ENCODE data around the gene UBE2O.

The UBE2O gene

DNA sequence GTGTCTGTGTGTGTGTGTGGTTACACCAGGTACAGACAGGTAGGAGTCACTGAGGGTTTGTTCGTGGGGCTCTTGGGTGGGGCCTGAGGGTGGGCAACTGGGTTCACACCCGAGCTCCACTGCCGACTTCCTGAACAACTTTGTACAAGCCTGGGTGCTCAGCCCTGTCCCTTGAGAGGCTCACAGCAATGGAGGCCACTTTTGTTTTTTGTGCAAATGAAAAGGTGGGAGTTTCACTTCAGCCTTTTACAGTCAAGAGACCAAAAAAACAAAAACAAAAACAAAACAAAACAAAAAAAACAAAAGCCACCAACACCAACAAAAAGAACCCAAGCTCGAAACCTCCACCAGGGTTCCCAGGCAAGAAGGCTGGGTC lies 45.9 kb upstream of the UBE2O start:
- TF ChIP-seq EZH2 (optimal IDR thresholded peaks at IDR 0.05; ENCODE audit: low read depth, low read length) (no peak), EZH2phosphoT487 (IDR thresholded peaks at IDR 0.05; ENCODE audit: low read length) (no peak)
- TF ChIP-seq, protein P1, sequence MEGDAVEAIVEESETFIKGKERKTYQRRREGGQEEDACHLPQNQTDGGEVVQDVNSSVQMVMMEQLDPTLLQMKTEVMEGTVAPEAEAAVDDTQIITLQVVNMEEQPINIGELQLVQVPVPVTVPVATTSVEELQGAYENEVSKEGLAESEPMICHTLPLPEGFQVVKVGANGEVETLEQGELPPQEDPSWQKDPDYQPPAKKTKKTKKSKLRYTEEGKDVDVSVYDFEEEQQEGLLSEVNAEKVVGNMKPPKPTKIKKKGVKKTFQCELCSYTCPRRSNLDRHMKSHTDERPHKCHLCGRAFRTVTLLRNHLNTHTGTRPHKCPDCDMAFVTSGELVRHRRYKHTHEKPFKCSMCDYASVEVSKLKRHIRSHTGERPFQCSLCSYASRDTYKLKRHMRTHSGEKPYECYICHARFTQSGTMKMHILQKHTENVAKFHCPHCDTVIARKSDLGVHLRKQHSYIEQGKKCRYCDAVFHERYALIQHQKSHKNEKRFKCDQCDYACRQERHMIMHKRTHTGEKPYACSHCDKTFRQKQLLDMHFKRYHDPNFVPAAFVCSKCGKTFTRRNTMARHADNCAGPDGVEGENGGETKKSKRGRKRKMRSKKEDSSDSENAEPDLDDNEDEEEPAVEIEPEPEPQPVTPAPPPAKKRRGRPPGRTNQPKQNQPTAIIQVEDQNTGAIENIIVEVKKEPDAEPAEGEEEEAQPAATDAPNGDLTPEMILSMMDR (IDR thresholded peaks at IDR 0.05; ENCODE audit: low read length) = no peak
- no peaks in the 10 kb centered on the region for H4K20me1 ChIP-seq (ENCODE audit: insufficient read depth, low read length)
- H3K4me3 ChIP-seq (ENCODE audit: low read length) = peak overlapping the region; percentile 82

DNA sequence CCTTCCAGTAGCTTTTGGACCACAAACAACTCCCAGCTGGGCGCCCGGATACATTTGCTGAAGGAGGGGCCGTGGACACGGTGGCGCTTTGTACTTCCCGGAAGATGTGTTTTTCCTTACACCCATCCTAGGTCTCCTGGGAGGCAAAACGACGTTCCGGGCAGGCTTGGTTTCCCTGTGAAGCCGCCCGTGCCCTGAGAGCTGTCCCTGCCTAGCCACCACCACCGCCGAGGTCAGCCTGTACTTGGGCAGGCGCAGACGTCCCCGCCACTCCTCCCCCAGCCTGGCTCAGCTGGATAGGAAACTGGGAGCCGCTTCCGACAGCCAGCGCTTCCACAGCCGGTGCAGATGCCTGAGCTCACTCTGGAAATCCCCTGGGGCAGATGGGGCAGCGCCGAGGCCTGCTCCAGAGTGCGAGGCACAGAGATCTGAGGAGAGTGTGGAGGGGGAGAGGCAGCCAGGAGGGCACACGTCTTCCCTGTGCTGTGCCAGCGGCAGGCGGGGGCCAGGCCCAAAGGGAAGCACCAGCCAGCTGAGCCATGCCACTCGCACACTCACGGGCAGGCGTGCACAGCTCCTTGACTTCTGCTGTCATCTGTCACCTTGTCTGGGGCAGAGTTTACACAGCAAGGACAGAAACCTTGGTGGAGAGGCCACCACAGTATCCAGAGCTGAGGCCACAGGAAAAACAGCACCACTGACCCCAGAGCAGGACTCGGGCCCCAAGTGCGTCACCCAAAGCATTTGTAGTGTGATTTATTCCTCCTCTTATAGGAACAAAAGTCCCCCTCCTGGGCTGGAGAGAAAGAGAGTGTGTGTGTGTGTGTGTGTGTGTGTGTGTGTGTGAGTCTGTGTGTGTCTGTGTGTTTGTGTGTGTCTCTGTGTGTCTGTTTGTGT lies 45.3 kb upstream of the UBE2O start:
- H3K9me2 ChIP-seq (replicated peaks; ENCODE audit: insufficient read depth, low read length) = no peaks in the 10 kb centered on the region
- no peaks in the 10 kb centered on the region for H3K9me3 ChIP-seq (replicated peaks; ENCODE audit: insufficient read depth, low read length)
- no peak overlapping the region for H2AFZ ChIP-seq (ENCODE audit: low read length)
- peaks cover 69% of the 10 kb centered on the region for H3K79me2 ChIP-seq (ENCODE audit: low read length)
- H3K4me3 ChIP-seq (ENCODE audit: low read length) = no peak overlapping the region
- no peaks in the 10 kb centered on the region for H3K36me3 ChIP-seq (replicated peaks; ENCODE audit: insufficient read depth, low read length)
- H3F3A ChIP-seq (ENCODE audit: insufficient read depth, low read length) = peaks cover 10% of the 10 kb centered on the region
- no peak for DNase-seq
- H3K27me3 ChIP-seq (replicated peaks; ENCODE audit: insufficient read depth, low read length) = no peaks in the 10 kb centered on the region
- peak overlapping the region; percentile 14; the same call in 1 of the 2 replicates for H3K9ac ChIP-seq (ENCODE audit: low read length)
- H4K20me1 ChIP-seq (ENCODE audit: insufficient read depth, low read length) = no peaks in the 10 kb centered on the region
- no peak overlapping the region; the same call in 1 of the 2 replicates for H3K4me2 ChIP-seq (ENCODE audit: low read depth, low read length)
- peak overlapping the region; percentile 20; the same call in 1 of the 2 replicates for H3K27ac ChIP-seq (ENCODE audit: low read length)
- peaks cover 58% of the 10 kb centered on the region for H3K4me1 ChIP-seq (ENCODE audit: low read length)
- TF ChIP-seq EZH2phosphoT487 (IDR thresholded peaks at IDR 0.05; ENCODE audit: low read length) (no peak), EZH2 (optimal IDR thresholded peaks at IDR 0.05; ENCODE audit: low read depth, low read length) (no peak)
- TF ChIP-seq, protein P1 (IDR thresholded peaks at IDR 0.05; ENCODE audit: low read length) = no peak

More for the DNA sequence above, 45.9 kb upstream of the UBE2O start:
- Histone ChIP-seq H3K9me3 (replicated peaks; ENCODE audit: insufficient read depth, low read length) (no peaks in the 10 kb centered on the region), H3K79me2 (ENCODE audit: low read length) (peaks cover 69% of the 10 kb centered on the region), H2AFZ (ENCODE audit: low read length) (no peak overlapping the region), H3K27ac (ENCODE audit: low read length) (peak overlapping the region; percentile 20; the same call in 1 of the 2 replicates), H3K9me2 (replicated peaks; ENCODE audit: insufficient read depth, low read length) (no peaks in the 10 kb centered on the region), H3K4me1 (ENCODE audit: low read length) (peaks cover 51% of the 10 kb centered on the region), H3K9ac (ENCODE audit: low read length) (peak overlapping the region; percentile 14; the same call in 1 of the 2 replicates), H3K36me3 (replicated peaks; ENCODE audit: insufficient read depth, low read length) (no peaks in the 10 kb centered on the region), H3K27me3 (replicated peaks; ENCODE audit: insufficient read depth, low read length) (no peaks in the 10 kb centered on the region), H3K4me2 (ENCODE audit: low read depth, low read length) (peak overlapping the region; percentile 81), H3F3A (ENCODE audit: insufficient read depth, low read length) (peaks cover 4% of the 10 kb centered on the region)
- no peak for DNase-seq

DNA sequence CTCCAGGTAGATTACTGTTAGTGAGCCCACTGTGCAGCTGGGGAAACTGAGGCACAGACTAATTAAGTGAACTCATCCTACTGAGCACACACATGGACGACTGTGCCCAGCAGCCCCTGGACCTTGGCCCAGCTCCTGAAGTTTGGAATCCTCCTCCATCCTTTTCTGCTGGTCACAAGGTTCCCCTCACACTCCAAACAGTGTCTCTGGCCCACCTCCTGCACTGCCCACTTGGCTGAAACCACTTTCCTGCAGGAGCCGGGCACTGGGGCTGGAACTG lies 44.7 kb upstream of the UBE2O start:
- Histone ChIP-seq H3K27ac (ENCODE audit: low read length) (no peak overlapping the region), H3K4me1 (ENCODE audit: low read length) (peaks cover 64% of the 10 kb centered on the region)

More for the DNA sequence above, 44.7 kb upstream of the UBE2O start:
- Histone ChIP-seq H3K79me2 (ENCODE audit: low read length) (peaks cover 69% of the 10 kb centered on the region), H3K4me3 (ENCODE audit: low read length) (no peak overlapping the region), H3K9me3 (replicated peaks; ENCODE audit: insufficient read depth, low read length) (no peaks in the 10 kb centered on the region), H4K20me1 (ENCODE audit: insufficient read depth, low read length) (no peaks in the 10 kb centered on the region), H3K9me2 (replicated peaks; ENCODE audit: insufficient read depth, low read length) (no peaks in the 10 kb centered on the region), H3K4me2 (ENCODE audit: low read depth, low read length) (no peak overlapping the region), H2AFZ (ENCODE audit: low read length) (no peak overlapping the region), H3K27me3 (replicated peaks; ENCODE audit: insufficient read depth, low read length) (no peaks in the 10 kb centered on the region), H3K9ac (ENCODE audit: low read length) (no peak overlapping the region), H3F3A (ENCODE audit: insufficient read depth, low read length) (peaks cover 16% of the 10 kb centered on the region), H3K36me3 (replicated peaks; ENCODE audit: insufficient read depth, low read length) (no peaks in the 10 kb centered on the region)
- no peak for DNase-seq
- no peak for TF ChIP-seq EZH2 (optimal IDR thresholded peaks at IDR 0.05; ENCODE audit: low read depth, low read length)
- no peak for TF ChIP-seq EZH2phosphoT487 (IDR thresholded peaks at IDR 0.05; ENCODE audit: low read length)
- TF ChIP-seq, protein P1 (IDR thresholded peaks at IDR 0.05; ENCODE audit: low read length) = no peak

Measured in MM.1S (cell line).